Activated T-cell treated with anti-CD3 and anti-CD28 coated beads for 1 hour (primary cell): ENCODE measurements around the gene IL15RA.
"Not testable (repeated sequence)": the region's sequence is repeated elsewhere in the genome, so short reads cannot be mapped to it uniquely, and the experiment has no call there.

Source experiments
- DNase-seq: peaks from one replicate; pipeline ENCODE4 v3.0.0-alpha.2; 2020; ENCODE audit warnings: low read depth

The IL15RA gene

DNA sequence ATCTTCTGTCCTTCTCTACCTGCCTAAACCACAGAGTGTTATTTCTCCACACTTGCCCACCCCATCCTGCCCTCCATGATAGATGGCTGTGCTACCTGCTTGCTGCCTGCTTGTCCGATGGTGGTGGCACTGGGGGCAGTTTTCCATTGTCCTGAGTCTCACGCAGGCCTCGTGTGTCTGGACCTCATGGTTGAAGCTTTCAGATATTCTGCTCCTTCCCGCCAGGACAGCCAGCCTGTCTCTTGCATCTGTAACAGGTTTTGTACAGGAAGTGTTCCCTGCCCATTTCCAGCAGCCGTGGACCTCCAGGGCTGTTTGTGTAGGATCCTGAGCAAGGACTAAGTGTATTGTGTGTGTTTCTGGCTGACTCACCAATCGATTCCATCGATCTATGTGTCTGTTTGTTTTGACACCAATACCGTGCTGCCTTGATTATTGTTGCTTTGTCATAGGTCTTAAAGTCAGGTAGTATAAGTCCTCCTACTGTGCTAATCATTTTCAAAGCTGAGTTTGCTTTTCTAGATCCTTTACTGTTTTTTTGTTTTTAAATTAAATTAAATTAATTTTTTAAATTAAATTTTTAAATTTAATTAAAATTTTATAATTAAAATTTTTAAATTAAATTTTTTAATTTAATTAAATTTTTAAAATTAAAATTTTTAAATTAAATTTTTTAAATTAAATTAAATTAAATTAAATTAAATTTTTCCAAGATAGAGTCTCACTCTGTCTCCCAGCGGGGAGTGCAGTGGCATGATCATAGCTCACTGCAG, 8.5 kb downstream of the IL15RA start:
- no peak for DNase-seq

DNA sequence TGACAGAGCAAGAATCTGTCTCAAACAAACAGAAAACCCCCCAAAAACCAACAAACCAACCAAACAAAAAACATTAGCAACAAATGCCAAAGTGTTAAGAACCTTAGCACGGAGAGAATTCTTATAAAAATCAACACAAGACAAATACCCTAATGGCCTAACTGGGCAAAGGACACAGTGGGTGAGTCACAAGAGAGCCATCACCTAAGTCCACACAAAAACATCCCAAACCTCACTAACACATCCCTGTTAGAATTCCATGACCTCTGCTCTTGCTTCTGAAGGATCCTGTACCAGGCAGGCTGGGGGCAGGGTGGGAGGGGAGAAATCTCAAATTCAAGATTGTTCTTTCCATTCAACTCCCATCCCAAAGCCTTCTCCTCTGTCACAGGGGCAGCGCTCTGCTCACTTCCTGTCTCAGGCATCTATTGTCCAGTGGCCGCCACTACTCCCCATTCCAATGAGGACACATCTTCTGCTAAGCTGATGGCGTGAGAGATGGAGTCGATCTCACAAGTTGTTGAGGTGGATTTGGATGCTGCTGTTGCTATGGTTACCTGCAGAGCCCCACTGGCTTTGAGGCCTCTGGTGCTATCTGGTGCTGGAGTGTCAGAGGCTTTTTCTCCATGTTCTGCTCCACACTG, 9.2 kb downstream of the IL15RA start:
- DNase-seq: no peak

DNA sequence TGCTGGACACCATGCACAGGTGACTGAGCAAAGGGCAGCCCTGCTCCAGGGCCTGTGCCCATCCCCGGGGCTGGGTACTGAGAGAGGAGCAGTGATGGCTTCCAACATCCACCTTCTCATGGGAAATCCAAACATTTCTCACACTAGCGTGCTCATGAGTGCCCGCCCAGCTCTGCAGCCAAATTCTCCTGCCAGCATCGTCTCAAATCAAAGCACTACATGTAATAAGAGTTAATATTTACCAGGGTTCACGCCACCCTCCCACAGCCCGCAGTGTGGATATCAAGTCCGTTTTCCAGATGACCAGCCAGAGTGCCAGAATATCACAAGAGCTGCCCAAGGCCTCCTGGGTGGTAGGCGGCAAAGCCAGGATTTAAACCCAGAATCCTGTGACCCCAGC, 12.1 kb downstream of the IL15RA start:
- DNase-seq: no peak

DNA sequence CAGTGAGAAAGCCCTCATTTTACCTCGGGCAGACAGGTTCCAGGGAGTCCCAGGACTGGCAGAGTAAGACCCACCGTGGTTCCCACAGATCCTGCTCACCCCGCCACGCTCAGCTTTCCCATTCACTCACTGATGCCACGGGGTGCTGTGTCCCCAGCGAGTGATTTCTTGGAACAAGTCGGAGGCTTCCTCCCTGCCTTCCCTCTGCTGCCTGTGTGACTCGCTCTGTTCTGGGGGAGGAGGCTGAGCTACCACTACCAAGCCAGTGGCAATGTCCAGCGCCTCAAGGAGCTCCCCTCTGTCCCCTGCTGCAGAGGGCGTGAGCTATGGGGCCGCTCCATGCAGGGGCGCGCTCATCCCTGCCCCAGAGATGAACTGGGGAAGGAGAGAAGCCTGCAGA, 12.6 kb downstream of the IL15RA start:
- DNase-seq: no peak

DNA sequence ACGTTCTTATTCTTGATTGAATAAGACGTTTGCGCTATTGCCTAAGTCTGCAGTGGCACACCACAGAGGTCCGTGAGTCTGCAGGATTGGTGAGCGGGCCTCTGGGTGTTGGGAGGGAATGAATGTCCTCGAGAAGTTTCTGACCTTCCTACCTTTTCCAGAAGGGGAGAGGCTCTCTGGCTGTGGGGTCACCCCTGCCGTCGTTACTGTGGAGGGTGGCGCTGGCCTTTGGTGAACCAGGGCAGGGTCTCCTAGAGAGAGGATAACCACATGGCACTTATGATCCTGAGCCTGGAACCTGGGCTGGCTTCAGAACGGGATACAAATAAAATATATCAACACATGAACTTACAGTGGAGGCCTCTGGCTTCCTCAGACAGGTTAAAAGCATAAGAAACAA, 13.8 kb downstream of the IL15RA start:
- DNase-seq: no peak

DNA sequence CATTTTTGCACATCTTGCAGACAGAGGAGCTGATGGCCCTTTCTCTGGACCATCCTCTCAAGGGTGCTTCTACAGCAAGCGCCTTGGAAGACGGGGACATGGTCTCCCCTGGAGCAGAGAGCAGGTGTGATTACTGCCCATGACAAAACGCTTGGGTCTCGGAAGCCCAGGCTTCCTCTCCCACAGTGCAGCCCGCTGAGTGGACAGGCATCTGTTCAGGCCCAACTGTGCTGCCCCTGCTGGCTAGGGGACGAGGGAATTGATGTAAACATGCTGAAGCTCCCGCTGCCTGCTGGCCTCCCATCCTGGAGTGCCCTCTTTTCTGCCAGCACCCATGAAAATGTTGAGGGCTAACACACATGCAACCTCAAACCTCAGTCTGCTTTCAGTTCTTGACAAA, 14.3 kb downstream of the IL15RA start:
- DNase-seq: no peak

DNA sequence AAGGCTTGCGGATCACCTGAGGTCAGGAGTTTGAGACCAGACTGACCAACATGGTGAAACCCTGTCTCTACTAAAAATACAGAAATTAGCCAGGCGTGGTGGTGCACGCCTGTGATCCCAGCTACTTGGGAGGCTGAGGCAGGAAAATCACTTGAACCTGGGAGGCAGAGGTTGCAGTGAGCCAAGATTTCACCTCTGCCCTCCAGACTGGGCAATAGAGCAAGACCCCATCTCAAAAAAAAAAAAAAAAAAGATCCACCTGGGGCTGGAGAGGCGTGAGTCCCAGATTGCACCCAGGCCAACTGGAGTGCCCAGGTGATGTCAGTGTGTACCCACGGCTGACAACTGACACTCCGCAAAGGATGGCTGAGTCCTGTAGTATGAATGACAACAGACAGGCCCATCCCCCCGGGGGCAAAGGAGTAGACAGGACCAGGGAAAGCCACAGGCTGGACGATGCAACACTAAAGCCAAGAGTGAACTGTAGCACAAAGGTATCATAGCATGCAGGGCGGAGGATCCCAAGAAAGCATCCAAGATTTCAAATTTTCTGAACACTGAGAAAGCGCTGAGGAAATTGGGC, 14.9 kb downstream of the IL15RA start:
- DNase-seq: not testable (repeated sequence)

DNA sequence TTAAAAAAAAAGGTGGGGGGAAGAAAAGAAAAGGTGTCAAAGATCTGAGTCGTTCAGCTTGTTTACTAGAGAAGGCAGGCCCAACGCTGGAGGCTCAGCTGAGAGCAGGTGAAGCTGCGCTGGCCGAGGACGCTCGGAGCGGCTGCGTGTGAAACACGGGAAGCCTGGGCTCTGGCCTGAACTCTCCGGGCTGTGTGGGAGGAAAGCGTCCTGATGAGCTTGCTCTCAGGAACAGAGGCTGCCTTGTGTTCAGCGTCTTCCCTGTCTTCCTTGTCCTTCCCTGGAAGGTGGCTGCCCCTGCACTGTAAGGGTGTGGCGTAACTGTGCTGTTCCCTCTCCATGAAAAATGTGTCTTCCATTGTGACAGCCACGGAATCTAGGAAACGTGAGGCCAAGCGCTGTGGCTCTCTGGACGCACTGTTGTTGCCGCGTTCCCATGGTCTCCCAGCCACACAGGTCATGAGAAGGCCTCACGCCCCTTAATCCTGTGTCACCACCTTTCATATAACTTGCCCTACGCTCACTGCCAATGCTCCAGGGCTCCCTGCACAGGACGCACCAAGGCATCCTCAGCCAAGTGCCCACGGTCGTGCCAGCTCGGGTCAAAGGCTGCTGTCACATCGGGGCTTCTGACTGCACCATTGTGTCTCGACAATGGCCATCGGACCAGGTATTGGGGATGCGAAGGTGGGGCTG, 15.8 kb downstream of the IL15RA start:
- DNase-seq: no peak

DNA sequence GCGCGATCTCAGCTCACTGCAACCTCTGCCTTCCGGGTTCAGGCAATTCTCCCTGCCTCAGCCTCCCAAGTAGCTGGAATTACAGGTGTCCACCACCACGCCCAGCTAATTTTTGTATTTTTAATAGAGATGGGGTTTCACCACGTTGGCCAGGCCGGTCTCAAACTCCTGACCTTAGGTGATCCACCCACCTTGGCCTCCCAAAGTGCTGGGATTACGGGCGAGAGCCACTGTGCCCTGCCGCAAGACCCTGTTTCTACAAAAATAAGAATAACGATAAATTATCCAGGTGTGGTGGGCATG, 16.4 kb downstream of the IL15RA start:
- not testable (repeated sequence) for DNase-seq

DNA sequence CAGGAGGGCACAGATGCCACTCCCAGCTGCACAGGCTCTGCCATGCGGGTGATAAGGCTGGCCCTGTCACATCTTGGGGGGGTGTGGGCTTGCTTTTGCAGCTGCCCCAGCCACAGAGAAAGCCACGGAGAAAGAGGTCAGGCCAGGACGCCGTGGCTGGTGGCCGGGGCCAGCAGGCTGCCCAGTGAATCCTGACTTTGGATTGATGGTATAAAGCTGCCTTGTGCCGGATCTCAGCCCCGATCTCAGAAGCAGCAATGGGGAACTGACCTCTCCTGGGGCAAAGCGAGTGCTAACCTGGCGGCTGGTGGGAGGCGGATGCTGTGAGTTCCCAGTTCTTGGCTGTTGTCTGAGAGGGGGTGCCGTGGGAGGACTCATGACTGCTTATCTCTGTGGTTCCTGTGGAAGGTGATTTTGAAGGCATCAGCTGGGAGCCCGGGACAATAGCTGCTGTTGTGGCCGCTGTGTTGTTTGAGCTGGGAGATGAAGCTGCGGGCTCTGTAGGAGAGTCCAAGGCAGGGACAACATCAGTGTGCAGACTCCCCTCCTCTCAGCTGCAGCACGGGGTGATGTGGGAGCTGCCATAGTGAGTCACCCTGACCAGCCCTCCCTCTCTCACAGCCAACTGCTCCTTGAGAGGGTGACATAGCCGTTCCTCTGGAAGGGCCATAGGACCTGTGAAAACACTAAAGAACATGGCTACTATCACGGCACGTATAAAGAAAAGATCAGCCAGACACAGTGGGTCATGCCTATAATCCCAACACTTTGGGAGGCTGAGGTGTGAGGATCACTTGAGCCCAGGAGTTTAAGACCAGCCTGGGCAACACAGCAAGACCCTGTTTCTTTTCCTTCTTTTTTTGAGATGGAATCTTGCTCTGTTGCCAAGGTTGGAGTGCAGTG, 17.0 kb downstream of the IL15RA start:
- DNase-seq: no peak

DNA sequence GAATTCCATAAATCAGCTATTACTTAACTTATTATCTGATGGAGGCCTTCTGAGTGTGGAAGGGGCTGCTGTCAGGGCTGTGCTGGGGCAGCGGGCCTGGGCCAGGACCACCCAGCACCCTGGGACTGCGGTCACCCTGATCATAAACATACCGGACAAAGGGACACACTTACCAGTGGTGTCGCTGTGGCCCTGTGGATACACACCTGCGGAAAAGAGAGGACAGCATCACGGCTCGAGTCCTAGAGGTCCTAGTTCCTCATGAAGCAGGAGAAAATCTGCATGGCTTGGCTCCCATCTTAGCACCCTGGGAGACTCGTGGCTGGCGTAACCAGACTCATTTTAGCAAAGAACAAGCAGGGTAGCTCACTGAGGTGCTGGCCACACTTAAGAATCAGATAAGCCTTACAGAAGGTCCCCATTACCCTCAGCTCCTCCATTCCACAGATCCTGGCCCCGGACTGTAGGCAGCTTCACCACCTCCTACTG, 17.7 kb downstream of the IL15RA start:
- DNase-seq: no peak

DNA sequence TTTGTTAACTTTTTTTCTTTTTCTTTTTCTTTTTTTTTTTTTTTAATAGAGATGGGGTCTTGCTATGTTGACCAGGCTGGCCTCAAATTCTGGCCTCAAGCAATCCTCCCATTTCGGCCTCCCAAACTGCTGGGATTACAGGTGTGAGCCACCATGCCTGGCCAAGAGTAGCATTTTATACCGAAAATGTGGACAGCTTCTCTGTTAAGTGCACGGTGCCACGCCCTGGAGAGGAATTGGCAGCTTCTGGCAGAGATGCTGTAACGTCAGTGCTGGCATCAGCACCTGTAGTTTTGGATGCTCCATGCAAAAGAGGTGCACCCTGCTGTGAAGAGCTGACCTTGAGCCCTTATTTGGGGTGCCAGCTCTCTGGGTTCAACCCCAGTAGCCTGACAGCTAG, 18.2 kb downstream of the IL15RA start:
- no peak for DNase-seq

DNA sequence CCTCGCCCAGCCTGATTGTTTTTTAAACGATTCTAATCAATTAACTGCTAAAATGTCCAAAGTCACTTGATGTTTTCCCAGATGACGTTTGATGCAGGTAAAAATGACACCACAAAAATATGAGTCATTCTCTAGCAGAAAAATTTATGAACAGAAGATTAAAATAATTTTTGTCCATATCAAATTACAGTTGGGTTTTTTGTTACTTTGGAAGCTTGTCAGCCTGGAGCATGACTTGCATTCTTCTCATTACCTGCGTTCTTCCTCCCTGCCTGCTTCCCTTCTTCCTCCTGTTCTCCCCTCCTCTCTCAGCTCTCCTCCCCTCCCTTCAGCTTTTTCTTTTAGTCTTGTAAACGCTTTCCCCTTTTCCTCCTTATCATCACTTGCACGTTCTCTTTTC, 18.7 kb downstream of the IL15RA start:
- no peak for DNase-seq

DNA sequence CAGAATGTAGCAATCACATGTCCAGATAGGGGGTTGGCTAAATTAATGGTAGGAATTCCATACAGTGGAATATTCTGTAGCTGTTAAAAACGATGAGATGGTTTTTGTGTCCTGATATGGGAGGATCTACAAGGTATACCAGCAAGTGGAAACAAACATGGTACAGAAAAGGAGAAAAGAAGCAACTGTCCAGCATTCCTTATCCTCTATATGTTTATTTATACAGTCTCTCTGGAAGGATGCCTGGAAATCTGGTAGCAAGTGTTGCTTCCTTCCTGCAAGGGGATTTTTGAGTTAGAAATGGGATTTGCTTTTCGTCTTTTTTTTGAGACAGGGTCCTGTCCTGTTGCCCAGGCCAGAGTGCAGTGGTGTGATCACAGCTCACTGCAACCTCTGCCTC, 19.3 kb downstream of the IL15RA start:
- no peak for DNase-seq

DNA sequence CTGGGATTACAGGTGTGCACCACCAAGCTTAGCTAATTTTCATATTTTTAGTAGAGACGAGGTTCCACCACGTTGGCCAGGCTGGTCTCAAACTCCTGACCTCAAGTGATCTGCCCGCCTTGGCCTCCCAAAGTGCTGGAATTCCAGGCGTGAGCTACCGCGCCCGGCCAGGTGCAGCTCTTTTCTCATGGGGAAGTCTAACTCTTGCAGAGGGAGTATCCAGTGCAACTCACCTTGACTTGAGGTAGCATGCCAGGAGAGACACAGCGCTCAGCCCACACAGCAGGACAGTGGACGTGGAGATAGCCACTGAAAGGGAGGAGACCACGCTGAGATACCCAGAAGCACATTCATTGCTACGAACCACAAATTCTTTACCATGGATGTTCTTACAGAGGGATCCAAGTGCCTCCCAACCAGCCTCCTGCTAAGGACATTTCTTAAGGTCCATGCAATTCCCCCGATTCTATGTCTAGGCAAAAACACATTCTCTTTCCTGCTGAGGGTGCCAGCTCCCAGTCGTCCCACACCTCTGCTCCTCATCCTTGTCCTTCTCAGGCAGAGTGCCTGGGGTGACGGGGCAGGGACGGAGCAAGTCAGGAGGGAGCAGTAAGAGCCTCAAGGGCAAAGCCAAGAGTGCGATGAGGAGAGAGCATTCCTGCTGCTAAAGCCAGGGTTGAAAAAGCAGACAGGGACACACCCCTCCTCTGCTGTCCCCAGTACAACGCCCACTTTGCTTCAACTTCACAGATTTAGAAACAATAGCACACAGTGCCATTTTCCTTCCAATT, 21.0 kb downstream of the IL15RA start:
- DNase-seq: no peak

DNA sequence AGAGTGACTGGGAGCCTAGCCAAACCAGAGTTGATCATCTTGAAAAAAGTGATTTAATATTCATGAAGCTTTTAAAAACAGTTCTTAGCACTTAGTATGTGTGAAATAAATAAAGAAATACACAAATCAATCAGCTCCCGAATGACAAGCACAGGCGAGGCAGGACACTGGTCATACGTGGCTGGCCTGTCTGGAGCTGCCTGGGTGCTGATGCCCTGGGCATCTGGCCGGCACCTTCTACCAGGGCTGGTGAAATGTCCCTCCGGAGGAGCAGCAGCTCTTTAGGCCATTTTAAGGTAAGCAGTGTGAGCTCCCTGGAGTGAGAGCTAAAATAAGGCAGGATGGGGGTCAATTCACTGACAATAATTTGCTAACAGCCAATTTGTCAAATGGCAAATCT, 23.7 kb downstream of the IL15RA start:
- no peak for DNase-seq

DNA sequence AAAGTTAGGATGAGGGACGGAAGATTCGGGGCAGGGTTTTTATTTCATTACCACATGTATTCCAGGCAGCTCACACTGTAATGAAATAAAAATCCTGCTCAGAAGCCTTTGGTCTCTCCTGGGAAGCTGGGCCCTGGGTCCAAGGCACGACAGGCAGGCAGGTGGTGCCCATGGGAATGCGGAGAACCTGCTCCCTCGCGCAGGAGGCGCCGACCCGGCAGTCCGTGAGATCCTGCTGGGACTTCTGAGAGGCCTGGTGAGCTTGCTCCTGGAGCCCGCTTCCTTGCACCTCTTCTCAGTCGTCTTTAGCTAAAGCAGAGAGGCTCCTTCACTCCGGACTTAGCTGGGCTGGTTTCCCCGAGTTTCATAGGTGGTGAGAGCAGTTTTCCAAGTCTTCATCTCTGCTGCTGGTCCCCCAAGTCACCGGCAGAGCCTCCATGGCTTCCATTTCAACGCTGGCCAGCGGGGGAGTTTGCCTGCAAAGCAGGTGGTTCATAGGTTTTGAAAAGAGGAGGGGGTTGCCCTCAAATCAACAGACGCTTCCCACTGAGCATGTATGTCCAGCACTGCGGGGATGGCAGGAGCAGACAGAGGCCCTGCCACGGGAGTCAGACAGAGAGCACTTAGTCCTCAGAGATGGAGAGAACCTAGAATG, 24.5 kb downstream of the IL15RA start:
- DNase-seq: no peak

DNA sequence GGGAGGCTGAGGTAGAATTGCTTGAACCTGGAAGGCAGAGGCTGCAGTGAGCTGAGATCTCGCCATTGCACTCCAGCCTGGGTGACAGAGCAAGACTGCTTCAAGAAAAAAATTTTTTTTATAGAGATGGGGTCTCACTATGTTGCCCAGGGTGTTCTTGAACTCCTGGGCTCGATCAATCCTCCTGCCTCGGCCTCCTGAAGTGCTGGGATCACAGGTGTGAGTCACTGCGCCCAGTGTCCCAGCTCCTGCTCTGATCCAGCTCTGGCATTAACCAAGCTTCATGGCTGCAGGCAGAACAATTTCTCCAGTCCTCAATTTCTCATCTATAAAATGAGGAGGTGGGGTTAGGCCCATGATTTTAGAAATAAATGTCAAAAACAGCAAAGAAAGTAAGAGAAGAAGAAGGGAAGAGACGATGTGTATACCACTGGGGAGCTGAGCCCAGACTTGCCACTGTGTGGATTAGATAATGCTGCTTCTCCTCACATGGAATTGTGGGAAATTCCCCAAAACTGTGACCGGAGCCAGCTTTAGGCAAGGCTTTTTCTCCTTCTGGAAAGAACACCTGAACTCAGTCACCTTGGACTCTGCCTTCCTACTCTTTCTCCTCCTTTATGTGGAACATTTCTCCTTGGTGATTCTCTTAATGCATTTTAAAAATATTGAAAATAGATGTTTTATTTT, 25.5 kb downstream of the IL15RA start:
- no peak for DNase-seq

DNA sequence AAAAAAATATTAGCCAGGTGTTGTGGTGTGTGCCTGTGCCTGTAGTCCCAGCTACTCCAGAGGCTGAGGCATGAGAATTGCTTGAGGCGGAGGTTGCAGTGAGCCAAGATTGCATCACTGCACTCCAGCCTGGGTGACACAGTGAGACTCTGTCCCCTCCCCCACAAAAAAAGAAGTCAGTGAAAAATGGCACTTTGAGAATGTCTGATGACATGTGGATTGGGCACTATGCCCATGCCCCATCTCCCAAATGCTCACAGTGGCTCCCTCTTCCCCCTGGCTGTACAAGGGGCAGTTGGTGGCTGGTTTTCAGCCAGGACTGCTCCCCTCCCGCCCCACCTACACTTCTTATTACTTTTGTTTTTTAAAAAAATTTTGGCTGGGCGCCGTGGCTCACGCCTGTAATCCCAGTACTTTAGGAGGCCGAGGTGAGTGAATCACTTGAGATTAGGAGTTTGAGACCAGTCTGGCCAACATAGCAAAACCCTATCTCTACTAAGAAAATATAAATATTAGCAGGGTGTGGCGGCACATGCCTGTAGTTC, 26.1 kb downstream of the IL15RA start:
- DNase-seq: no peak
